Lung (tissue), 12 donors: ENCODE results near the gene RAB11B. TPM values are rescaled to one million over a fixed set of nuclear protein-coding genes. Genes with fewer than 3 reads are reported as not detected.
A peak's percentile ranks its signal among the peaks of the same experiment; 100 is the strongest.

Experiments used
- ATAC-seq: fragments of 200-7000 bp; cut with Tn5 transposase; one replicate; pipeline ENCODE4 v1.9.1; 2020; ENCODE audit warnings: moderate number of reproducible peaks; ENCODE audit not compliant: insufficient read depth, low FRiP score
- DNase-seq, 3 donors: peaks; one replicate each; pipeline ENCODE4 v3.0.0-alpha.2; 2013 to 2017
- H3K27ac ChIP-seq, 2 donors: one replicate each; pipeline ENCODE4 v1.5.1; 2013; ENCODE audit warnings: mild to moderate bottlenecking in 2 of 2, moderate library complexity in 2 of 2, control low read depth in 1 of 2, inconsistent platforms in 1 of 2, low read depth in 1 of 2, low read length in 1 of 2
- H3K27me3 ChIP-seq, 3 donors: one replicate each; pipeline ENCODE4 v1.5.1; 2013; ENCODE audit warnings: low read length in 2 of 3; ENCODE audit not compliant: control insufficient read depth in 3 of 3, insufficient read depth in 3 of 3
- H3K36me3 ChIP-seq, 4 donors: one replicate each; pipeline ENCODE4 v1.5.1; 2013; ENCODE audit warnings: low read length in 4 of 4, mild to moderate bottlenecking in 1 of 4, moderate library complexity in 1 of 4; ENCODE audit not compliant: control insufficient read depth in 4 of 4, insufficient read depth in 4 of 4
- H3K4me1 ChIP-seq, 5 donors: one replicate each; pipeline ENCODE4 v1.5.1; 2013; ENCODE audit warnings: low read length in 5 of 5, mild to moderate bottlenecking in 2 of 5, moderate library complexity in 1 of 5; ENCODE audit not compliant: control insufficient read depth in 5 of 5, insufficient read depth in 5 of 5
- H3K4me3 ChIP-seq: one replicate; pipeline ENCODE4 v1.5.1; 2013; ENCODE audit warnings: mild to moderate bottlenecking, control low read depth, moderate library complexity
- H3K9ac ChIP-seq, 2 donors: one replicate each; pipeline ENCODE4 v1.5.1; 2013; ENCODE audit warnings: low read length in 2 of 2, control low read depth in 1 of 2; ENCODE audit not compliant: insufficient read depth in 1 of 2
- H3K9me3 ChIP-seq, 4 donors: one replicate each; pipeline ENCODE4 v1.5.1; 2013; ENCODE audit warnings: low read length in 3 of 4, mild to moderate bottlenecking in 1 of 4, moderate library complexity in 1 of 4; ENCODE audit not compliant: control insufficient read depth in 4 of 4, insufficient read depth in 3 of 4
- CTCF ChIP-seq: IDR thresholded peaks from 2 replicates; pipeline ENCODE4 v1.5.1; 2012; ENCODE audit warnings: mild to moderate bottlenecking; ENCODE audit errors: control extremely low read depth, extremely low read depth
- WGBS, 2 donors: extraction: QIAGEN DNeasy Blood & Tissue Kit; methylation state at CpG; one replicate each; pipeline ENCODE4 v1.1.7; 2013; 5-methylcytosine and 5-hydroxymethylcytosine counted together
- polyA plus RNA-seq, 2 donors: library from polyadenylated mRNA; stranded (reverse); fragments of 200-250 nt; gene quantifications; one replicate each; pipeline ENCODE4 v1.2.1, GENCODE V29; 2013
- total RNA-seq, 2 donors: library from RNA; depleted of rRNA in 1 of 2; stranded (reverse); fragments of >200 nt in 1 of 2; gene quantifications; one replicate each; pipeline ENCODE4 v1.2.1, GENCODE V29; 2014 to 2021
- donor health status: control.
- donor health status: control.
- donor health status: Bipolar disorder and iron deficiency.
- donor health status: healthy.
- donor health status: DM: yes; HTN: yes; CAD: no.

The RAB11B gene
- total and polyA plus RNA-seq, 4 donors, result 91.1 to 148 (median 121) TPM

- Histone ChIP-seq H3K27me3 (no peaks in the 10 kb centered on the region), H3K27ac (peak overlapping the region; percentile 62 to 79), H3K36me3 (peaks cover 0 to 2% (median under 1%) of the 10 kb centered on the region in 4 donors), H3K4me3 (no peak overlapping the region), H3K9ac (peak overlapping the region in 1 of 2 donors; percentile 25), H3K4me1 (peaks cover 11 to 34% (median 16%) of the 10 kb centered on the region in 5 donors), H3K9me3 (no peaks in the 10 kb centered on the region)
- 25 to 46% methylated on average over 10 to 11 of the region's 11 CpGs for WGBS, 2 donors
- ATAC-seq (no peak), DNase-seq (no peak)
- TF ChIP-seq CTCF, result no peak
Observed at GRCh38 chr19:8392017-8392591, 1.9 kb downstream of the RAB11B start.

GRCh38 chr19:8393192-8393870, 3.2 kb downstream of the RAB11B start:
- ATAC-seq, result no peak
- WGBS, 2 donors, result 77 to 88% methylated on average over 8 of the region's 8 CpGs
- H3K27me3 ChIP-seq, result no peaks in the 10 kb centered on the region
- H3K27ac ChIP-seq, result peak overlapping the region; percentile 47 to 70
- peaks cover 14 to 42% (median 16%) of the 10 kb centered on the region in 5 donors for H3K4me1 ChIP-seq
- TF ChIP-seq CTCF, result no peak
- no peak overlapping the region for H3K9ac ChIP-seq
- peaks cover 0 to 2% (median 0%) of the 10 kb centered on the region in 4 donors for H3K36me3 ChIP-seq
- H3K9me3 ChIP-seq, result no peaks in the 10 kb centered on the region
- no peak overlapping the region for H3K4me3 ChIP-seq
- DNase-seq, result no peak

GRCh38 chr19:8393871-8394250, 3.7 kb downstream of the RAB11B start:
- Histone ChIP-seq H3K36me3 (peaks cover 0 to 2% (median 0%) of the 10 kb centered on the region in 4 donors), H3K4me3 (no peak overlapping the region), H3K27me3 (no peaks in the 10 kb centered on the region), H3K4me1 (peaks cover 14 to 42% (median 16%) of the 10 kb centered on the region in 5 donors), H3K27ac (peak overlapping the region; percentile 35 to 47), H3K9me3 (no peaks in the 10 kb centered on the region), H3K9ac (no peak overlapping the region)
- 87 to 92% methylated on average over 8 of the region's 8 CpGs for WGBS, 2 donors
- no peak for DNase-seq
- ATAC-seq, result no peak
- no peak for TF ChIP-seq CTCF
